Brain pericyte (primary cell): Measurements from ENCODE around the gene CEMP1.

Source experiments
- DNase-seq: peaks from one replicate; pipeline ENCODE4 v3.0.0-alpha.2; 2012; ENCODE audit warnings: low read depth, low spot score

Gene CEMP1

GRCh38 chr16:2486645-2487516 lies 44.3 kb downstream of the CEMP1 start:
- DNase-seq, result no peak

- DNase-seq, result no peak
Observed at GRCh38 chr16:2485811-2486507, 45.2 kb downstream of the CEMP1 start.

GRCh38 chr16:2484898-2485508 lies 46.2 kb downstream of the CEMP1 start:
- DNase-seq, result no peak

GRCh38 chr16:2483939-2484897 lies 47.0 kb downstream of the CEMP1 start:
- no peak for DNase-seq

- no peak for DNase-seq
Observed at GRCh38 chr16:2482708-2483534, 48.3 kb downstream of the CEMP1 start.

GRCh38 chr16:2482249-2482648 lies 49.0 kb downstream of the CEMP1 start:
- DNase-seq, result no peak

GRCh38 chr16:2481676-2482075 lies 49.5 kb downstream of the CEMP1 start:
- no peak for DNase-seq

GRCh38 chr16:2480948-2481347 lies 50.3 kb downstream of the CEMP1 start:
- no peak for DNase-seq
